SKM-1 treated with dmso at 0.1 percent for 144 hours (cell line): ENCODE measurements around the gene PLEKHG4B.

Source experiments
- DNase-seq: peaks from one replicate; lab custom pipeline; 2025; ENCODE audit not compliant: unreplicated experiment; lab: John Stamatoyannopoulos, UW

Gene PLEKHG4B

DNA sequence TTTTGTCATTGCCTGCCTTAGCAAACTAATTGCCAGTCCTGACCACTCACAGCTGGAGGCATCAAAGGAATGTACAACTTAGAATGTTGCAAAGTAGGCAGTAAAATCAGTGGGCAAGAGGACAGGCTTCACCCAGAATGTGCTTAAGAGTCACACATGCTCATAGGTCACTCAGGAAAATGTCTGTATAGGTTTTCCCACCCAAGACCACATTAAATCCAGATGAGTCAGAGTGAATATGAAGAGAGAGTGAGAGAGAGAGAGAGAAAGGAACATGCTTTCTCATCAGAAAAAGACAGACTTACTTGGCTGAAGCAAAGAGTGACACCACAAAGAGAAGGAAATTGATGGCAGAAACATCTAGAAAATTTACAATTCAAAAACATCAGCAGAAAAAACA, 37.9 kb downstream of the PLEKHG4B start:
- no peak for DNase-seq

DNA sequence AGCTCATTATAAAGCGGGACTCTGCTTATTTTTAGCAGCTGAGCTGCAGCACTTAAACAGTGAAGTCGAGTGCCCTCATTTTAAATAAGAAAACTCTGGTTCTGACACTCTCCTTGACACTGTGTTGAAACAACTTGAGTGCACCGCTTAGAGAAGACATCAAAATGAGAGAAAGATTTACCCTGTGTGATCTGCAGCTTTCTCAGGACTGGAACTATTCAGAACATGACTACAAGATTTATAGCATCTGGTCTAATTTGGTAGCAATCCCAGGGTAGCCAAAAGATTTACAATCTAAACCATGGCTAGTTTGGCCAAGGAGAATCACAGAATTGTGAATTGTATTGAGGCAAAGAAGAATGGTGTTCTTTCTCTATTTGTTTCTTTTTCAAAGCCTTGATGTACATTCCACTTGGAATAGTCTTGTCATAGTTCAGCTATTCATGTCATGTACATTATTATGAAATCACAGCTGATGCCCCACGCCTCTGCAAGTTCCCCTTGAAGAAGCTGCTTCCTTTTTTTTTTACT, 38.7 kb downstream of the PLEKHG4B start:
- DNase-seq: peak; percentile 17

DNA sequence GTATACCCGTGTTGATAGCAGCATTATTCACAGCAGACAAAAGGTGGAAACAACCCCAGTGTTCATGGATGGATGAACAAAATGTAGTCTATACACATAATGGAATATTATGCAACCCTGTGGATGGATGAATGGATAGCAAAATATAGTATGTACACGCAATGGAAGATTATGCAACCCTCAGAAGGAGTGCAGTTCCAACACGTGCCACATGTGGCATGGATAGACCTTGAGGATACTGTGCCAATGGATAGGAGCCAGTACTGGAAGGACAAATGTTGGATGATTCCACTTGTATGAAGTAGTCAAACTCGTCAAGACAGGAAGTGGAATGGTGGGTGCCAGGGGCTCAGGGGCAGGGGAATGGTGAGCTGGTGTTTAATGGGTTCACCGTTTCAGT, 44.9 kb downstream of the PLEKHG4B start:
- no peak for DNase-seq

DNA sequence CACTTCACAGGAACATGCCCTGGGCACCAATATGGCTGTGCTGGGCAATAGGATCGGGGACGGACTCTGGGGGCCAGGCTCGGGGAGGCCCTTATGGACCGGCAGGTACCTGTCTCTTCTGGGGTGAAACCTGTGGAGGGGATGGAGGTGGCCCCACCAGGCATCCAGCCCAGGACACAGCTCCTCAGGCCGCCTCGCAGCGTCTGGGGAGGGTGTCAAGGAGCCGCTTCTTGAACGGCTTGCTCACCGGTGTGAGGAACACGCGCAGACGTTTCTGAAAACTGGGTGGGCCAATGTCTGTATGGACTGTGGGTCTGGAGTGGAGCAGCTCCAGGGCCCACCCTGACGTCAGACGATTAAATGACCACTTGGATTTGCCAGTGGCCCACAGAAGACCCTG, 45.8 kb downstream of the PLEKHG4B start:
- DNase-seq: no peak

DNA sequence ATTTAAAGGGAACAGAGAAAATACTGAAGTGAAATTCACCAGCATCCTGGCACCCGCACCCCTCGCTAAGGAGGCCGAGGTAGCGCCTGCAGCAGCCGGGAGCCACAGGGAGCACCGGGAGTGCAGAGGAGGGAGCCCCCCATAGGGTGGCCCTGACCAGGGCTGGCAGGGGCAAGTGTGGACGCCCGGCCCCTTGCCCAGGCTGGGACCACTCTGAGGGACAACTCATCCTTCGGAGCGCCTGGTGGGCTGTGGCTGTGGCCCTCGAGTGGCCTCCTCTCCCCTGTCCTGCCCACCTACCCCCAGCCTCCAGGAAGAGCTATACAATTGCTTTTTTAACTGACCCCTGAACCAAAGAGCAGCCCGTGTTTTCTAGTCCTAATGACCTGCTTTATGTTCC, 47.0 kb downstream of the PLEKHG4B start:
- no peak for DNase-seq

DNA sequence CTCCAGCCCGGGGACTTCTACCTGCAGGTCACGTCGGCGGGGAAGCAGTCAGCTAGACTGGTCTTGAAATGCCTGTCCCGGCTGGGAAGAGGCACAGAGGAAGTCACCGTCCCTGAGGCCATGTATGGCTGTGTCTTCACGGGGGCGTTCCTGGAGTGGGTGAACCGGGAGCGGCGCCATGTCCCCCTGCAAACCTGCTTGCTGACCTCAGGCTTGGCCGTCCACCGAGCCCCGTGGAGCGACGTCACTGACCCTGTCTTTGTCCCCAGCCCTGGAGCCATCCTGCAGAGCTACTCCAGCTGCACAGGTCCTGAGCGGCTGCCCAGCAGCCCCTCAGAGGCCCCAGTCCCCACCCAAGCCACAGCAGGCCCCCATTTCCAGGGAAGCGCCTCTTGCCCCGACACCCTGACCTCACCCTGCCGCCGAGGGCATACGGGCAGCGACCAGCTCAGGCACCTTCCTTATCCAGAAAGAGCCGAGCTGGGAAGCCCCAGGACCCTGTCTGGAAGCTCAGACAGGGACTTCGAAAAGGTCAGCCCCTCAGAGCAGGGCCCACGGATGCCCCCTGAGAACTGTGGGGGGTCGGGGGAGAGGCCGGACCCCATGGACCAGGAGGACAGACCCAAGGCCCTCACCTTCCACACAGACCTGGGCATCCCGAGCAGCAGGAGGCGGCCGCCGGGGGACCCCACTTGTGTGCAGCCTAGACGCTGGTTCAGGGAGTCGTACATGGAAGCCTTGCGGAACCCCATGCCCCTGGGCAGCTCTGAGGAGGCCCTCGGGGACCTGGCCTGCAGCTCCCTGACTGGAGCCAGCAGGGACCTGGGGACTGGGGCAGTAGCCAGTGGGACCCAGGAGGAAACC, 47.8 kb downstream of the PLEKHG4B start:
- DNase-seq: no peak

DNA sequence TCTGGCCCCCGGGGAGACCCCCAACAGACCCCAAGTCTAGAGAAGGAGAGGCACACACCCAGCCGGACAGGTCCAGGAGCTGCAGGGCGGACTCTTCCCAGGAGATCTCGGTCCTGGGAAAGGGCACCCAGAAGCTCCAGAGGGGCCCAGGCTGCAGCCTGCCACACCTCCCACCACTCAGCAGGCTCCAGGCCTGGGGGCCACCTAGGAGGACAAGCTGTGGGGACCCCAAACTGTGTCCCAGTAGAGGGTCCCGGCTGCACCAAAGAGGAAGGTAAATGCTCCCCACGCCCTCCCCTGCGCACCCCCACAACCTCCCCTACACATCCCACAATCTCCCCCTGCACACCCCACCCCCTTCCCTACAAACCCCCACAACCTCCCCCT, 48.5 kb downstream of the PLEKHG4B start:
- no peak for DNase-seq

DNA sequence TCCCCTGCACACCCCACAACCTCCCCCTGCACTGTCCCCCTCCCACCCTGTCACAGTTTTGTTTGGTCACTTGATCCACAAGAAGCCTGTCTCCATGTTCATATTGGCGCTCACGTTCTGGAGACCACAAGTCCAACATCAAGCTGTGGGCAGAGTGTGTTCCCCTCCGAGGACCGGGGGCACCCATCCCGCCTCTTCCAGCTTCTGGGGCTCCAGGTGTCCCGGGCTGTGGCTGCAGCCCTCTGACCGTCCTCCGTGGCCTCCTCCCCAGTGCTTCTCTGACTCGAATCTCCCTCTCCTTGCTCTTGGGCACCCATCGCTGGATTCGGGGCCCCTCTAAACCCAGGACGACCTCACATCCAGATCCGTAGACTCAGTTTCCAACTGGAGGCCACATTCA, 49.2 kb downstream of the PLEKHG4B start:
- no peak for DNase-seq

DNA sequence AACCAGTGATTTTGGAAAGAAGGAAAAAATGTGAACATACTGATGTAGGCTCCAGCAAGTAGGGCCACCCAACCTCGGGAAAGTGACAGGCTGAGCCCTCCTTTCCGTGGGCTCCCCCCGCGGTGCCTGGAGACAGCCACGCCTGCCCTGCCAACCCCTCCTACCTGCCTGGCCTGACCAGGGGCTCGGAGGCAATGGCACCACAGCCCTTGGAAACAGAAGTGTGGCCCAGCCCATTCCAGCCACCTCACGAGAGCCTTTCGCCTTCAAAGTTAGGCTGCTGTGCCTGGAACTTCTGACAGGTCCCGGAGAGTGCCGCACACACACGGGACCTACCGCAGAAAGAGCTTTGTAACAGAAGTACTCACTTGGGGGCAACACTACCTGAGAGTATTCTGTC, 49.8 kb downstream of the PLEKHG4B start:
- DNase-seq: no peak

DNA sequence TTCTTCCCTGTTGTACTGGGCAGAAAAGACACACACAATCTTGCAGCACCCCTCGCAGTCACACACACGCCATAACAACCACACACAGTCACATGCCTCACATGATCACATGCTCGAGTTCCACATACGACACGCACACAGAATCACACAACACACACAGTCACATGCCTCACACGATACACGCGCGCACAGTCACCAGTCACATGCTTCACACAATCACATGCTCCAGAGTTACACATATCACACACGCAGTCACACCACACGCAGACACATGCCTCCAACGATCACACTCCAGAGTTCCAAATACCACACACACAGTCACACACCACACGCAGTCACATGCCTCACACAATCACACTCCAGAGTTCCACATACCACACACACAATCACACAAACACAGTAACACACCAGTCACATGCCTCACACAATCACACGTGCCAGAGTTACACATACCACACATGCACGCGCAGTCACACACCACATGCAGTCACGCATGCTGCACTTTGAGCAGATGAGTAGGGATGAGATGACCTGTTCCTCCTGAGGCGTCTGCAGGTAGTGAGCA, 50.4 kb downstream of the PLEKHG4B start:
- DNase-seq: no peak

DNA sequence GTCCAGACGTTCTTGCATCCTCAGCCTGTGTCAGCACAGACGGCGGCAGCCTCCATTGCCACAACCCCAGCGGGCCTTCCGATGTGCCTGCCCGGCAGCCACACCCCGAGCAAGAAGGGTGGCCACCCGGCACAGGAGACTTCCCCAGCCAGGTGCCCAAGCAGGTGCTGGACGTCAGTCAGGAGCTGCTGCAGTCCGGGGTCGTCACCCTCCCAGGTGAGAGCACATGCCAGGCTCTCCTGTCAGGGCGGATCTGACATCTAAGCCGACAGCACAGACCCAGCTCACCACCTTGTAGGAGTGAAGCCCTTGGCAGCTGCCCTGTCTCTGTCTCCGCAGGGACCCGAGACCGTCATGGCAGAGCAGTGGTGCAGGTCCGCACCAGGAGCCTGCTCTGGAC, 51.1 kb downstream of the PLEKHG4B start:
- DNase-seq: no peak

DNA sequence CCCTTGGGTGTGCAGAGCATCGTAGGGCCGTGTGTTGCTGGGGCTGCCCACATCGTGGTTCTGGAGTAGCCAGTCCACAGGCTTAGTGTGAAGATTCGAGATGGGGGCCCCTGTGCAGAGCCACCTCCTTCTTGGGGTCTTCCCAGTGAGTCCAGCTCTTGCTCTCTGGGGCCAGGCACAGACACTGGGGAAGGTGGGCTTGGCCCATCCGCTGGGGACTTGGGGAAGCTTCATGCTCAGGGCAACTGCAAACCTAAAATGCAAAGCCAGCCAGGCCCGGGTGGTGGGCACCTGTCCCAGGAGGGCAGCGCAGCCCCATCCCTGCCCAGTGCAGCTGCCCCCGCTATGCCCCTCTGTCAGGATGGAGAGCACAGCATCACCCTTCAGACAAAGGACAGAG, 53.0 kb downstream of the PLEKHG4B start:
- no peak for DNase-seq

DNA sequence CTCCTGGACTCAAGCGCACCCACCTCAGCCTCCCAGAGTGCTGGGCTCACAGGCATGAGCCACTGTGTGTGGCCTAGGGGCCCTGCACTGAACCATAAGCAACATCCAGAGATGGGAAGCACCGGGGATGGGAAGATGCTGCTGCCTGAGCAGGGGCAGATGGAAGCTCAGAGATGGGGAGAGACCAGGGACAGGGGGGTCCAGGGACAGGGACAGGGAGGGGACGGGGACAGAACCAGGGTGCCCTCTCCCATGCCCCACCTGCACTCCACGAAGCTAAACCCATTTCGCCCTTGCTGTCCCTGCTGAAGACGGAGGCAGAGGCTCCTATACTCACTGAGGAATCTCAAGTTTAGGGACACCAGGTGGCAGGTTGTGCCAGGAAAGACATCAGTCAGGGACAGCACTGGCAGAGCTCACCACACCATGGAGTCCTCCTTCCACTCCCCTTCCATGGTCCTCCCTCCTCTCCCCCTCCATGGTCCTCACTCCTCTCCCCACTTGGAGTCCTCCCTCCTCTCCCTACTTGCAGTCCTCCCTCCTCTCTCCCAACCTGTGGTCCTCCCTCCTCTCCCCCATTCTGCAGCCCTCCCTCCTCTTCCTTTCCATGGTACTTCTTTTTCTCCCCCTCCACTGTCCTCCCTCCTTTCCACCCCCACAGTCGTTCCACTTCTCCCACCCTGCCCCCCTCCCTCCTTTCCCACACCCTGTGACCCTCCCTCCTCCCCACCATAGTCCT, 53.8 kb downstream of the PLEKHG4B start:
- DNase-seq: no peak

DNA sequence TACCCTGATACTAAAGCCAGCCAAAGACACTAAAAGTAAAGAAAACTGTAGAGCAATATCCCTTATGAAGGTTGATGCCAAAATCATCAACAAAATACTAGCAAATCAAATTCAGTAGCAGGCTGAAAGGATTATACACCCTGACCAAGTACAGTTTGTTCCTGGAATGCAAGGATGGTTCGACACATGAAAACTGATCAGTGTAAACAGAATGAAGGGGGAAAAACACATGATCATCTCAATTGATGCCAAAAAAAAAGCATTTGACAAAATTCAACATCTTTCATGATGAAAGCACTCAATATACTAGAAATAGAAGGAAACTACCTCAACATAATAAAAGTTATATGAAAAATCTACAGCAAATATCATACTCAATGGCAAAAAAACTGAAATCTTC, 55.8 kb downstream of the PLEKHG4B start:
- DNase-seq: no peak

DNA sequence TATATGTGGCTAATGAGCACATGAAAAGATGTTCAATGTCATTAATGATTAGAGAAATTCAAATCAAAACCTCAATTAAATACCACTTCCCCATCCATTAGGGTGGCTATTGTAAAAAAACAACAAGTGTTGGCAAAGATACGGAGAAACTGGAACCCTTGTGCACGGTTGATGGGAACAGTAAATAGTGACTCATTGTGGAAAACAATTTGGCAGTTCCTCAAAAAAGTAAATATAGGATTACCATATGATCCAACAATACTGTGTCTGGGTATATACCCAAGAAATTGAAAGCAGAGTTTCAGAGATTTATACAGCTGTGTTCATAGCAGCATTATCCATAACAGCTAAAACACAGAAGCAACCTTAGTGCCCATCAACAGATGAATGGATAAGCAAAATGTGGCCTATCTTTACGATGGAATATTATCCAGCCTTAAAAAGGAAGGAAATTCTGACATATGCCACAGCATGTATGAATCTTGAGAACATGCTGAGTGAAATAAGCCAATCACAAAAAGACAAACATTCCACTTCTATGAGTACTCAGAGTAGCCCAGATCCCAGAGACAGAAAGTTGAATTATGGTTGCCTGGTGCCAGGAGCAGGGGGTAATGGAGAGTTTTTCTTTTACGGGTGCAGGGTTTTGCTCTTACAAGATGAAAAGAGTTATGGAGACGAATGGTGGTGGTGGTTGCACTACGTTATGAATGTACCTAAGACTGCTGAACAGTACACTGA, 57.9 kb downstream of the PLEKHG4B start:
- no peak for DNase-seq

DNA sequence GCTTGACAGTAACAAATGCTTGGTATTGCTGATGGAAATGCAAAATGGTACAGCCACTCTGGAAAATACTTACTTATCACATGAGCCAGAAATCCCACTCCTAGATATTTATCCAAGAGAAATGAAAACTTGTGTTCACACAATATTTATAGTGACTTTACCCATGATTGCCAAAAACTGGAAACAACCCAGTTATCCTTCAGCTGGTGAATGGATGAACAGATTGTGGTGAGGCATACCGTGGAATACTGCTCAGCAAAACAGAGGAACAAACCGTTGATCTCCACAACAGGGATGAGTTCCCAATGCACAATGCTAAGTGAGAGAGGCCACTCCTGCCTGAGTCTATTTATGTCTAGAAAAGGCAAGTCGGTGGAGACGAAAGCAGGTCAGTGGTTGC, 58.8 kb downstream of the PLEKHG4B start:
- no peak for DNase-seq

DNA sequence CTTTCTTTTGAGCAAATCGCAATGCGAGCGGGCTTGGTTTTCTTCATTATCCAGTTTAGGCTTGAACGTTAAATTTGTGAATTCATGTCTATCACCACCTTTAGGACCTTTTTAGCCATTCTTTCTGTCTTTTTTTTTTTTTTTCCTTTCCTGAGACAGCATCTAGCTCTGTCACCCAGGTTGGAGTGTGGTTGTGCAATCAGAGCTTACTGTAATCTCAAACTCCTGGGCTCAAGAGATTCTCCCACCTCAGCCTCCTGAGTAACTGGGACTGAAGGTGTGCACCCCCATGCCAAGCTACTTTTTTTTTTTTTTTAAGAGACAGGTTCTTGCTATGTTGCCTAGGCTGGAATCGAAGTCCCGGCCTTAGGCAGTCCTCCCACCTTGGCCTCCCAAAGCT, 60.1 kb downstream of the PLEKHG4B start:
- no peak for DNase-seq

DNA sequence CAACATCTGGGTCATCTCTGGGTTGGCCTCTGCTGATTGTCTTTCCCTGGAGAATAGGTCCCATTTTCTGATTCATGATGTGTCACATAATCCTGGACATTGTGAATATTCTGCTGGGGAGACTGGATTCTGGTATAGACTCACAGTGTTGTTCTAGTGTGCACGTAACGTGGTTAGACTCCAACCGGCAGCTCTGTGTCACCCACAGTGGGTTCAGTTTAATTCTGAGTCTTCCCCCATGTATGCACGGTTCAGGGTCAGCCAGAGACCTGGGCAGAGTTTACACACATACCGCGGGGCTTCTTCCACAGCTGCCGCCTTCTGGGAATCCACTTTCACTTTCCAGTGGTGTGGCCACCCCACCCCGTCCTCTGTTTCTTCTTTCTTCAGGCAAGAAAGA, 61.3 kb downstream of the PLEKHG4B start:
- no peak for DNase-seq

DNA sequence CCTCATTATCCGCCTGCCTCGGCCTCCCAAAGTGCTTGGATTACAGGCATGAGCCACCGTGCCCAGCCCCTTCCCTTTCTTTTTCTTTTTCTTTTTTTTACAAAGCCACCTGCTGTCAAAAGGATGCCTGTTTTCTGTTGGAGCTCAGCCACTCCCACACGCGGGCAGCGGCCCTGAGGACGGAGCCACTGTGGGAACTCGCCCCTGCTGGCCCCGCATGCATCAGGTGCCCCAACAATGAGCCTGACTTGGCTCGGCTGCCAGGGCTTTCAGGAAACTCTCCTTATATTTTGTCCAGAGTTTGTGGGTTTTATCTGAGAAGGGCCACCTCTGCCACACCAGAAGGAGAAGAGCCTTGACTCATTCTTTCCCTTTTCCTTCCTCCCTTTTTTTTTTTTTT, 62.3 kb downstream of the PLEKHG4B start:
- no peak for DNase-seq

DNA sequence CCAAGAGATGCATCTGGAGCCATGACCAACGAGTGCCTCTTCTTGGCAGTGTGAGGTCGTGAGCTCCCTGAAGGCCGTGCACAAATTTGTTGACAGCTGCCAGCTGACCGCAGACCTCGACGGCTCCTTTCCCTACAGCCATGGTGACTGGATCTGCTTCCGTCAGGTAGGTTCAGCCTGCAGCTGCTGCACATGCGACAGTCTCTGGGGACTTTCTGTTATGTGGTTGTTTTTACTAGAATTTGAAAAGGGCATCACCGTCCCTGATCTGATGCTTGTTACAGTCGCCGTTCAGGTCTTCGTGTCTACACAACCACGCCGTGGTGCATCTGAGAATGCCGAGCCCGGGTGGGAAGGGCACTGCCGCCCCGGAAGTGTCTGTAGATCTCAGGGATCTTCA, 62.9 kb downstream of the PLEKHG4B start:
- DNase-seq: no peak

DNA sequence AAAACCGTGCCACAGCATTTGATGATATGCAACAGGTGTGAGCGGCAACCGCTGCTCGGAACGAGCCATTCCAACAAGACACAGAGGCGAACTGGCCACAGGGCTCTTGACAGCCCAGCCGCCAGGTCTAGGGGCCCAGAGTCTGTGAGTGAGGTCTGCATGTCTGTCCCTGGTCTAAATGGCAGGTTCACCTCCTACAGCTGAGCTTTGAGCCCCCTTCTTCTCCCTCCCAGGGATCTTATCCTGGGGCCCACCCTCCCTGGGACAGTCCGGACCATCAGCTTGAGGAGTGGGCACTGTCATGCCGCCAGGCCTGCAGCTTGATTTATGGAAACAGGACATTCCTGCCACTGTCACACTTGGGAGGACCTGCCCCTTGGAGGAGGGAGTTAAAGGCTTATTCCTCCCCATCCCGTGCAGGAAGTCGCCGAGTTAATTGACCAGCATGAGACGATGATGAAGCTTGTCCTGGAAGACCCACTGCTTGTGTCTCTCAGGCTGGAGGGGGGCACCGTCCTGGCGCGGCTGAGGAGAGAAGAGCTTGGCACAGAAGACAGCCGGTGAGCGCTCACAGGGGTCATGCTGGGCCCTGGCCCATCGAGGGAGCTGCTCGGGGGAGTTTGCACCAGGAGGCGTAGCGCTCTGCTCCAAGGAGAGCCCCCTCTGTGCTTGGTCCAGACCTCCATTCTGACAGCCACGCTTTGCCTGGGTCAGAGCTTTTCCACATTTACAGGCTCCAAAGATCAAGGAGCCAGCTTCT, 63.9 kb downstream of the PLEKHG4B start:
- DNase-seq: no peak
